B cell (primary cell): ENCODE data around the gene CA7. TPM values are rescaled to one million over a fixed set of nuclear protein-coding genes. Genes with fewer than 3 reads are reported as not detected.

Source experiments
- ATAC-seq: fragments of 200-7000 bp; cut with Tn5 transposase; one replicate; pipeline ENCODE4 v1.10.0; 2021; ENCODE audit warnings: low read depth, mild to moderate bottlenecking, moderate number of reproducible peaks, moderate library complexity
- CTCF ChIA-PET: fragments of 350-600 bp; sonication (Branson Sonifier 250); formaldehyde crosslinking; loops from one replicate; lab custom pipeline; 2021; ENCODE audit warnings: antibody characterized with exemption, inconsistent platforms; lab: Charles Lee
- POLR2A ChIA-PET: fragments of 350-600 bp; sonication (Branson Sonifier 250); formaldehyde crosslinking; loops from one replicate; lab custom pipeline; 2021; ENCODE audit warnings: antibody characterized with exemption; lab: Charles Lee
- DNase-seq: peaks from one replicate; pipeline ENCODE4 v3.0.0; 2013
- H2AFZ ChIP-seq: 2 replicates; pipeline ENCODE4 v1.6.1; 2012; ENCODE audit warnings: mild to moderate bottlenecking, low read depth, low read length; ENCODE audit not compliant: insufficient read depth, poor library complexity, severe bottlenecking
- H3K27ac ChIP-seq, 2 donors: 1 replicate in 1 of 2; 2 replicates in 1 of 2; pipeline ENCODE4 v1.5.1; 2012 to 2013; ENCODE audit warnings: low read length in 2 of 2, mild to moderate bottlenecking in 2 of 2, moderate library complexity in 1 of 2
- H3K27me3 ChIP-seq, 4 experiments: fragments of 200-600 bp in 1 of 4; sonication (generic) in 1 of 4; replicated peaks in 1 of 4; 1 replicate in 2 of 4; 2 replicates in 2 of 4; pipeline versions ENCODE4 v1.6.1 to v1.7.0; 2013 to 2016; ENCODE audit warnings: low read length in 3 of 4, mild to moderate bottlenecking in 2 of 4, mixed read lengths in 1 of 4, moderate library complexity in 1 of 4; ENCODE audit not compliant: insufficient read depth in 4 of 4, control insufficient read depth in 3 of 4; ENCODE audit errors: control extremely low read depth in 1 of 4
- H3K36me3 ChIP-seq, 2 experiments: replicated peaks in 1 of 2; 1 replicate in 1 of 2; 2 replicates in 1 of 2; pipeline versions ENCODE4 v1.6.1 to v1.7.1; 2013; ENCODE audit warnings: low read length in 1 of 2; ENCODE audit not compliant: insufficient read depth in 2 of 2, control insufficient read depth in 1 of 2; ENCODE audit errors: control extremely low read depth in 1 of 2, extremely low read depth in 1 of 2
- H3K4me1 ChIP-seq, 2 donors: fragments of 200-600 bp in 1 of 2; sonication (generic) in 1 of 2; 1 replicate in 1 of 2; 2 replicates in 1 of 2; pipeline versions ENCODE4 v1.5.1 to v1.6.1; 2013 to 2017; ENCODE audit warnings: low read length in 2 of 2; ENCODE audit not compliant: control insufficient read depth in 2 of 2, insufficient read depth in 2 of 2
- H3K4me2 ChIP-seq: replicated peaks from 2 replicates; pipeline ENCODE3; 2012; ENCODE audit warnings: mild to moderate bottlenecking, low read depth, low read length; ENCODE audit not compliant: poor library complexity, severe bottlenecking
- H3K4me3 ChIP-seq, 5 experiments: fragments of 200-600 bp in 1 of 5; sonication (generic) in 1 of 5; 1 replicate in 3 of 5; 2 replicates in 2 of 5; pipeline versions ENCODE4 v1.5.1 to v1.7.0; 2011 to 2016; ENCODE audit warnings: low read length in 4 of 5, mild to moderate bottlenecking in 4 of 5, low read depth in 2 of 5, control low read depth in 1 of 5, moderate library complexity in 1 of 5; ENCODE audit not compliant: insufficient read depth in 1 of 5; ENCODE audit errors: control extremely low read depth in 1 of 5, extremely low read depth in 1 of 5
- H3K79me2 ChIP-seq: fragments of 200-600 bp; sonication (generic); one replicate; pipeline ENCODE4 v1.6.0; 2016; ENCODE audit warnings: low read length; ENCODE audit not compliant: control insufficient read depth, insufficient read depth
- H3K9ac ChIP-seq: fragments of 200-600 bp; sonication (generic); 2 replicates; pipeline ENCODE4 v1.6.1; 2017; ENCODE audit warnings: mild to moderate bottlenecking, low read length, moderate library complexity
- H3K9me3 ChIP-seq, 3 donors: one replicate each; pipeline versions ENCODE4 v1.6.1 to v1.7.1; 2013; ENCODE audit warnings: low read length in 2 of 3; ENCODE audit not compliant: control insufficient read depth in 2 of 3, insufficient read depth in 1 of 3; ENCODE audit errors: control extremely low read depth in 1 of 3
- H4K20me1 ChIP-seq: 2 replicates; pipeline ENCODE4 v1.6.0; 2012; ENCODE audit warnings: mild to moderate bottlenecking, low read length; ENCODE audit not compliant: insufficient read depth, control insufficient read depth, poor library complexity, severe bottlenecking
- H3K27ac Mint-ChIP-seq: one replicate; pipeline ENCODE4 v1.8.0; 2021; ENCODE audit warnings: mixed read lengths
- H3K27me3 Mint-ChIP-seq: one replicate; pipeline ENCODE4 v1.8.0; 2021; ENCODE audit warnings: mixed read lengths
- H3K4me1 Mint-ChIP-seq: one replicate; pipeline ENCODE4 v1.8.0; 2021; ENCODE audit warnings: mixed read lengths
- H3K4me3 Mint-ChIP-seq: one replicate; pipeline ENCODE4 v1.8.0; 2021; ENCODE audit warnings: mixed read lengths
- H3K9me3 Mint-ChIP-seq: one replicate; pipeline ENCODE4 v1.8.0; 2022; ENCODE audit warnings: mixed read lengths; ENCODE audit not compliant: insufficient read depth
- CTCF ChIP-seq: fragments of 200-600 bp; IDR thresholded peaks from one replicate; pipeline ENCODE4 v1.8.0; 2022; ENCODE audit warnings: antibody characterized with exemption, mild to moderate bottlenecking
- EZH2 ChIP-seq: IDR thresholded peaks from 2 replicates; pipeline ENCODE4 v1.6.1; 2012; ENCODE audit warnings: borderline replicate concordance, low read depth, mild to moderate bottlenecking, moderate library complexity, low read length; ENCODE audit not compliant: insufficient read depth, poor library complexity, severe bottlenecking
- WGBS: methylation state at CpG from one replicate; pipeline ENCODE4 v1.1.5; 2013; ENCODE audit warnings: missing lambda C conversion rate; ENCODE audit not compliant: insufficient coverage; 5-methylcytosine and 5-hydroxymethylcytosine counted together
- intact Hi-C: fragments of 100-400 bp; cut with micrococcal nuclease; formaldehyde crosslinking; loops from one replicate; pipeline ENCODE4 v1.10.0; 2022
- polyA plus RNA-seq: library from polyadenylated mRNA; depleted of rRNA; stranded (reverse); fragments of >200 nt; gene quantifications from 2 replicates; pipeline ENCODE4 v1.2.3, GENCODE V29; 2012
- total RNA-seq, 2 donors: library from RNA; stranded (reverse); fragments of 120-200 nt in 1 of 2; gene quantifications; 1 replicate in 1 of 2; 2 replicates in 1 of 2; pipeline versions ENCODE4 v1.2.3 to v1.2.4, GENCODE V29; 2013 to 2022

CA7 gene
- total and polyA plus RNA-seq, 2 donors (not counting 1 experiment from before 2014, with no cell fraction given): not detected

- TF ChIP-seq EZH2: no peak
- no peak for TF ChIP-seq CTCF
- DNase-seq (no peak), ATAC-seq (no peak)
- Histone ChIP-seq H3K9me3 (no peaks in the 10 kb centered on the region), H4K20me1 (no peaks in the 10 kb centered on the region), H3K27ac (no peak overlapping the region), H3K4me2 (no peak overlapping the region), H3K9ac (no peak overlapping the region), H2AFZ (no peak overlapping the region), H3K27me3 (no peaks in the 10 kb centered on the region), H3K4me1 (no peaks in the 10 kb centered on the region), H3K4me3 (no peak overlapping the region), H3K79me2 (no peaks in the 10 kb centered on the region), H3K36me3 (peaks cover 0 to 16% of the 10 kb centered on the region in 2 experiments)
- CTCF ChIA-PET: interaction anchor here (1.4 to 1.5 kb wide), 2 partner anchors 9 to 22 kb away, joined by 3 to 5 read pairs; partner anchors contain the start of gene PDP2
- no peaks in the 10 kb centered on the region for H3K27me3 Mint-ChIP-seq
- POLR2A ChIA-PET: no interaction called here
- intact Hi-C loops: no loop called here
- no peak overlapping the region for H3K4me3 Mint-ChIP-seq
- no peaks in the 10 kb centered on the region for H3K4me1 Mint-ChIP-seq
- no peak overlapping the region for H3K27ac Mint-ChIP-seq
- no peaks in the 10 kb centered on the region for H3K9me3 Mint-ChIP-seq
- 43% methylated on average over 1 of the region's 4 CpGs for WGBS
These were observed 45.4 kb downstream of the CA7 start for GRCh38 chr16:66889622-66890021.

- Histone ChIP-seq H3K27me3 (no peaks in the 10 kb centered on the region), H4K20me1 (no peaks in the 10 kb centered on the region), H3K4me1 (peaks cover 0 to 3% of the 10 kb centered on the region in 2 donors), H3K79me2 (no peaks in the 10 kb centered on the region), H3K9ac (no peak overlapping the region), H3K9me3 (no peaks in the 10 kb centered on the region), H3K36me3 (peaks cover 0 to 6% of the 10 kb centered on the region in 2 experiments), H3K4me2 (no peak overlapping the region), H3K27ac (no peak overlapping the region), H2AFZ (no peak overlapping the region), H3K4me3 (no peak overlapping the region)
- ChIA-PET POLR2A (no interaction called here), CTCF (interaction anchor here (1.0 to 1.5 kb wide), 2 partner anchors 10 to 23 kb away, joined by 4 to 5 read pairs; partner anchors contain the start of gene PDP2)
- TF ChIP-seq EZH2 (no peak), CTCF (no peak)
- intact Hi-C loops: no loop called here
- Mint-ChIP-seq H3K27me3 (no peaks in the 10 kb centered on the region), H3K4me3 (no peak overlapping the region), H3K27ac (no peak overlapping the region), H3K9me3 (no peaks in the 10 kb centered on the region), H3K4me1 (no peaks in the 10 kb centered on the region)
- no CpG with 5 or more reads among the region's 2 CpGs for WGBS
- no peak for ATAC-seq
- no peak for DNase-seq
These were observed 46.6 kb downstream of the CA7 start for GRCh38 chr16:66890799-66891198.
